HCEC 1CT (cell line): ENCODE data around the gene MYADML2.

Source experiments
- DNase-seq: peaks from one replicate; pipeline ENCODE4 v3.0.0-alpha.2; 2017

MYADML2 gene

GRCh38 chr17:81934850-81935708 is 12.0 kb downstream of the MYADML2 start:
- DNase-seq: no peak

GRCh38 chr17:81934098-81934757 is 12.8 kb downstream of the MYADML2 start:
- no peak for DNase-seq

GRCh38 chr17:81933178-81933699 is 13.8 kb downstream of the MYADML2 start:
- DNase-seq: no peak

- DNase-seq: no peak
These were observed 14.6 kb downstream of the MYADML2 start for GRCh38 chr17:81932333-81932983.

GRCh38 chr17:81931557-81932332 is 15.3 kb downstream of the MYADML2 start:
- no peak for DNase-seq

GRCh38 chr17:81931189-81931556 is 15.9 kb downstream of the MYADML2 start:
- no peak for DNase-seq

GRCh38 chr17:81930142-81931125 is 16.6 kb downstream of the MYADML2 start:
- DNase-seq: no peak

GRCh38 chr17:81929253-81930141 is 17.5 kb downstream of the MYADML2 start:
- DNase-seq: no peak

- DNase-seq: no peak
These were observed 18.3 kb downstream of the MYADML2 start for GRCh38 chr17:81928544-81929252.

GRCh38 chr17:81927653-81928543 is 19.1 kb downstream of the MYADML2 start, which contains the start of gene MAFG:
Gene MAFG, minus strand, starts transcription at chr17:81927735. Its CDS starts 4,550 bp downstream, at chr17:81923185.
- peak; percentile 88 for DNase-seq

- no peak for DNase-seq
These were observed 19.8 kb downstream of the MYADML2 start for GRCh38 chr17:81927152-81927652.

GRCh38 chr17:81926451-81927151 is 20.4 kb downstream of the MYADML2 start:
- peak; percentile 73 for DNase-seq

GRCh38 chr17:81925860-81926450 is 21.1 kb downstream of the MYADML2 start:
- no peak for DNase-seq

GRCh38 chr17:81924557-81925532 is 22.2 kb downstream of the MYADML2 start:
- no peak for DNase-seq

GRCh38 chr17:81923302-81924260 is 23.5 kb downstream of the MYADML2 start:
- peak; percentile 79 for DNase-seq
